ENCODE results near the gene COX4I2.
"Not testable (repeated sequence)": the region's sequence is repeated elsewhere in the genome, so short reads cannot be mapped to it uniquely, and the experiment has no call there.

COX4I2 gene

DNA sequence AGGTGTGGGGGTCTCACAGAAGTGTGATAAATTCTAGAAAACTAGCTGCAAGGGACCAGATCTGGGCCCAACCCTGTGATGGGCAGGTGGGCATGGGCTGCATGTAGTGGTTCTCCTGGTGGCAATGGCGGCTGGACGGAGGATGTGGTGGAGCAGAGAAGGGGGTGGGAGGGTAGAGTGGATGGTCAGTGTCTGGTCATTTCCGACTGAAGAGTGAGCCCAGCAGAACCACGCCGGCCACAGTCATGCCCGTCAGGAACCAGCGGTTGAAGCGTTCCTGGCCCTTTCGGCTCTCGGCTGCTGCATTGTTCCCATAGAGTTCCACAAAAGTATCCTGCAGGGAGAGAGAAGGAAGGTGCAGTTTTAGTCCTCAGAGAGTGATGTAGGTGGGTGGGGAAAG is 28.0 kb downstream of the COX4I2 start:
- no peak overlapping the region for H3K4me3 ChIP-seq (ENCODE audit: low read depth, low read length)
- TF ChIP-seq, protein P1, sequence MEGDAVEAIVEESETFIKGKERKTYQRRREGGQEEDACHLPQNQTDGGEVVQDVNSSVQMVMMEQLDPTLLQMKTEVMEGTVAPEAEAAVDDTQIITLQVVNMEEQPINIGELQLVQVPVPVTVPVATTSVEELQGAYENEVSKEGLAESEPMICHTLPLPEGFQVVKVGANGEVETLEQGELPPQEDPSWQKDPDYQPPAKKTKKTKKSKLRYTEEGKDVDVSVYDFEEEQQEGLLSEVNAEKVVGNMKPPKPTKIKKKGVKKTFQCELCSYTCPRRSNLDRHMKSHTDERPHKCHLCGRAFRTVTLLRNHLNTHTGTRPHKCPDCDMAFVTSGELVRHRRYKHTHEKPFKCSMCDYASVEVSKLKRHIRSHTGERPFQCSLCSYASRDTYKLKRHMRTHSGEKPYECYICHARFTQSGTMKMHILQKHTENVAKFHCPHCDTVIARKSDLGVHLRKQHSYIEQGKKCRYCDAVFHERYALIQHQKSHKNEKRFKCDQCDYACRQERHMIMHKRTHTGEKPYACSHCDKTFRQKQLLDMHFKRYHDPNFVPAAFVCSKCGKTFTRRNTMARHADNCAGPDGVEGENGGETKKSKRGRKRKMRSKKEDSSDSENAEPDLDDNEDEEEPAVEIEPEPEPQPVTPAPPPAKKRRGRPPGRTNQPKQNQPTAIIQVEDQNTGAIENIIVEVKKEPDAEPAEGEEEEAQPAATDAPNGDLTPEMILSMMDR (IDR thresholded peaks at IDR 0.05; ENCODE audit: low read depth, low read length) = no peak
- DNase-seq (ENCODE audit: low read depth, low spot score) = no peak
- in situ Hi-C loops (cut with HindIII; ENCODE audit: low sequenced_read_pairs) = no loop called here

DNA sequence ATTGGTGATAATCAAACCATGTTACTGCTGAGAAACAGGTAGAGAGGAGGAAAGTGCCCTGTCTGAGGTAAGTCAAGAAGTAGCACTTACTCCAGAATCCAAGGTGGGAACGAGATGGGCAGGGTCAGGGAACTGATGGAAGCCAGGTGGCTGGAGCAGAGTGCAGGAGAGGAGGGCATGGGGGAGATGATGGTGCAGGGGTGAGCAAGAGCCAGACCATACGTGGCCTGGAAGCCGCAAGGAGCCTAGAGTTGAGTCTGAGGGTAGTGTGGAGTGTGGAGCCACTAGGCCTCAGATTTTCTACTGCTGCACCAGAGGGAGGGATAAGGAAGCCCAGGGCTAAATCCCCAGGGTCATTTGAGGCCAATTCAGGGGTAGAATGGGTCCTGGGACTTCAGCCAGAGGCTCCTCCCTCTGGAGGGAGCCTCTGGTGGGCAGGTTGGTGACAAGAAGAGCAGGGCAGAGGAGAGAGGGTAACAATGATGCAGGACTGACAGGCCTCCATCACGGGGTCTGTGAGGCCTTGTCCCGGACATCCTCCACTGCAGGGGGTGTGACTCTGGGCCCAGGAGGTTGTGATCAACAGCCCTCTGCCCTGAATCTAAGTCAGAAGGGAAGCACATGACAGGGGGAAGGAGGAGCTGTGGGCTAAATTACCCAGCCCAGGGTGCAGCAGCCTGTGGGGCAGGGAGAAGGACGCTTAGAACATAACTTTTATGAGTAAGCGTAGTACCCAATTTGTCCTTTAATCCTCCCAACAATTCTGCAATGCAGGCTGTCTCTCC is 28.7 kb downstream of the COX4I2 start:
- in situ Hi-C loops (cut with HindIII; ENCODE audit: low sequenced_read_pairs) = no loop called here
- H3K4me3 ChIP-seq (ENCODE audit: low read depth, low read length) = no peak overlapping the region
- TF ChIP-seq, protein P1 (IDR thresholded peaks at IDR 0.05; ENCODE audit: low read depth, low read length) = no peak
- DNase-seq (ENCODE audit: low read depth, low spot score) = no peak

DNA sequence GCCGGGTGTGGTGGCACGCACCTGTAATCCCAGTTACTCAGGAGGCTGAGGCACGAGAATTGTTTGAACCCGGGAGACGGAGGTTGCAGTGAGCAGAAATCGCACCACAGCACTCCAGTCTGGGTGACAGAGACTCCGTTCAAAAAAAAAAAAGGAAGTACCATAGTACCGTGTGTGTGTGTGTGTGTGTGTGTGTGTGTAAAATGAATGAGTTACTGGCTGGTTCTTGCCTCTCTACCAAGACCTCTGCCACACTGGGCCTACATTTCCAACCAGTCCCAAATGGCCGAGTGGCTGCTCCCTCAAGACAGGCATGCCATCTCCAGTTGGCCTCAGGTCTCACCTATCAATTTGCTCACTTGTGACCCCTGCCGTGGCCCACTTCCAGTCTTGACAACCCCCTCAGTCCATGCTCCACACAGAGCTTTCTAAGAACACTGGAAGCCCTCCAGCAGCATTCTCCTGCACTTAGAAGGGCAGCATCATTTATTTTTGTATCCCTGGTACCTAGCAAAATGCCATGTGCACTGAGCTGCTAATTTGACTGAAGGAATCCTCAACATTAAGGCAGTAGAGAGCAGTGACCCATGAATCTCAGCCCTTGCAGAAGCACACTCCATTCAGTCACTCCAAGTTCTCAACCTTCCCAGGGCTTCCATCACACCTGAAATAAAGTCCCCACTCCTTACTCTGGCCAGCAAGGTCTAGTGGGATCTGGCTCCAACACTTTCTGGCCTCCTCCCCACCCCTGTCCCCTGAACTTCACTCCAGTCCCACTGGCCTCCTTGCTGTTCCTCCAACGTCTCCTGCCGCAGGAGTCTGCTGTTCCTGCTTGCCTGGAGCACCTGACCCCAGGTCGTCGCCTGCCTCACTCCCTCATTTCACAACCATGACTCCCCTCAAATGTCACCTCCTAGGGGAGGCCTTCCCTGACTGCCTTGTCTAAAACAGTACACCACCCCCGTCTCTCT is 29.9 kb downstream of the COX4I2 start:
- H3K4me3 ChIP-seq (ENCODE audit: low read depth, low read length) = no peak overlapping the region
- TF ChIP-seq, protein P1 (IDR thresholded peaks at IDR 0.05; ENCODE audit: low read depth, low read length) = no peak
- no peak for DNase-seq (ENCODE audit: low read depth, low spot score)
- in situ Hi-C loops (cut with HindIII; ENCODE audit: low sequenced_read_pairs) = no loop called here

DNA sequence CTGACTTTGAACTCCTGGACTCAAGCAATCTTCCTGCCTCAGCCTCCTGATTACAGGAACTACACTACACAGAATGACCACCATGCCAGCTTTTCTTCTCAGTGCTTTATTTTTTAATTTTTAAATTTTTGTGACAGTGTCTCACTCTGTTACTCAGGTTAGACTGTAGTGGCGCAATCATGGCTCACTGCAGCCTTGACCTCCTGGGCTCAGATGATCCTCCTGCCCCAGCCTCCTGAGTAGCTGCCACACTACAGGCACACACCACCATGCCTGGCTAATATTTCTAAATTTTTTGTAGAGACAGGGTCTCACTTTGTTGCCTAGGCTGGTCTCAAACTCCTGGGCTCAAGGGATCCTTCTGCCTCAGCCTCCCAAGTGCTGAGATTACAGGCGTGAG is 31.2 kb downstream of the COX4I2 start:
- DNase-seq (ENCODE audit: low read depth, low spot score); H3K4me3 ChIP-seq (ENCODE audit: low read depth, low read length); in situ Hi-C loops (cut with HindIII; ENCODE audit: low sequenced_read_pairs): not testable (repeated sequence)

DNA sequence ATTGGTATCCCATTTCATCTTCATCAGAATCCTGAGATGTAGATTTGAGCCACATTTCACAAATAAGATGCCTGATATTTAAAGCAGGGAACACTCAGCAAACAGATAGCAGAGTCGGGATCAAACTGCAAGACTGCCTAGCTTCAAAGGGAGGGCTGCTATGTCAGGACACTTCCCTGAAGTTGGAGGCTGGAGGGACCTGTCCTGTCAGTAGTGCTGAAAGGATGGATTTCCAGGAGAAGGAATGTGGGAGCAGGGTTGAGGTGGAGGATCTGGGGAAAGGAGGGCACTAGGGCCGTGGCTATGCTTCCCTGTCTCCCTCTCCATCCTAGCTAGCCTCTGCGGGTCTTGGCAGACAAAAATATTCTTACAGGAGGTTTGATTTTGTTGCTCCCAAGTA is 32.2 kb downstream of the COX4I2 start:
- in situ Hi-C loops (cut with HindIII; ENCODE audit: low sequenced_read_pairs) = no loop called here
- H3K4me3 ChIP-seq (ENCODE audit: low read depth, low read length) = no peak overlapping the region
- DNase-seq (ENCODE audit: low read depth, low spot score) = no peak
- TF ChIP-seq, protein P1 (IDR thresholded peaks at IDR 0.05; ENCODE audit: low read depth, low read length) = no peak

DNA sequence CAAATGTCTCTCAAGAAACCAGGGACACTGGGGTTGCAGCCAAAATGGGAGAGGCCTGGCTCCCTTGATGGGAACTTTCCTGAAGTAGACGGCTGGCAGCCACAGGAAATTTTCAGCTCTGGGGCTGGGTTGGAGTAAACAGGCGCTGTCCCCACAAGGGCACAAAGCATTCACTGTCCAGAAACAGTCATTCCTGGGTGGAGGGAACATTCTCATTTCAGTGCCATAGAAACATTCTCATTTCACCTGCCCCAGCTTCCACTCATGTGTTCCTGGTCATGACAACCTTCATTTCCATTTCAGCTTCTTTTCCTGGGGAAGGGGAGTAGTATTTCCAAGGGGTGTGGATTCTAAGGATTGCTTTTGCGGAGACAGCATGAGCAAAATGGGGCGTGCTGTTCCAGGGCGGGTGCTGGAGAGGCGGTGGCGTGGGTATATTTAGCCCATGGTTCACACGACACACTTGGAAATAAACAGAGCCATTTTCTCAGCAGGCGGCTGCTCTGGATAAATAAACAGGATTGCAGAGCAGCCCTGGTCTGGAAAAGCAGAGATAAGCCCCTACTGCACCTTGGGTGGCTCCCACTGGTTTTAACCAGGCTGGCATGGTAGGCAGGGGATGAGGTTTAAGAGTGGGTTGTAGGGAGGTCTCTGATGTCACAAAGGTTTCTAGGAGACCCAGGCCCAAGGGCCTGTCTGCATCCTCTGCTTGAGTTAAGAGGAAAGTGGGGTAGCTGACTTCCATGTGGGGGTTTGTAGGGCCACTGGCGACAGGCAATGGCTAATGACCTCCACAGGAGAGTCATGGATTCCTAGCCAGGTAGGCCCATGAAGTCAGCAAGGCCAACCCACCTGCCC is 32.9 kb downstream of the COX4I2 start:
- H3K4me3 ChIP-seq (ENCODE audit: low read depth, low read length) = no peak overlapping the region
- peak; percentile 49 for DNase-seq (ENCODE audit: low read depth, low spot score)
- in situ Hi-C loops (cut with HindIII; ENCODE audit: low sequenced_read_pairs) = no loop called here
- TF ChIP-seq, protein P1 (IDR thresholded peaks at IDR 0.05; ENCODE audit: low read depth, low read length) = no peak
